T-helper 1 cell (primary cell): ENCODE results near the gene FAM184A.

Experiments
- DNase-seq, 5 donors: peaks; one replicate each; pipeline ENCODE4 v3.0.0-alpha.2; 2012 to 2020

The FAM184A gene

GRCh38 chr6:118963003-118963402 is 115.5 kb downstream of the FAM184A start:
- no peak for DNase-seq

DNA sequence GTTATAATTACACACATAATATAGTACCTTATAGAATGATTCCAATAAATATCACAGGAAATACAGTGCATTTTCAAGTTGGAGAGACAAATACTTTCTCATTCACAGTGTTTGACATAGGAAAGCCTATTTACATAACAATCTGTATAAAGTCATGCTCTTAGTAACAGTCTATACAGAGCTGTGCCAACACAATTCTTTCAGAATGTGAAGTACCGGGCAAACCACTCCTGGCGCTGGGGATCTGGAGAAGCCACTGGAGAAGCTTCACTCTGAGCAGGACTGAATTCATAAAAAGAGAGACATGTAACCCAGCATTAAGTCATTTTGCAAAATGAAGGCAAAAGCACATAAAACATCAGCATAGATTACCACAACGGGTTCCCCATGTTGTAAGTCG is 118.6 kb downstream of the FAM184A start:
- DNase-seq, result no peak

DNA sequence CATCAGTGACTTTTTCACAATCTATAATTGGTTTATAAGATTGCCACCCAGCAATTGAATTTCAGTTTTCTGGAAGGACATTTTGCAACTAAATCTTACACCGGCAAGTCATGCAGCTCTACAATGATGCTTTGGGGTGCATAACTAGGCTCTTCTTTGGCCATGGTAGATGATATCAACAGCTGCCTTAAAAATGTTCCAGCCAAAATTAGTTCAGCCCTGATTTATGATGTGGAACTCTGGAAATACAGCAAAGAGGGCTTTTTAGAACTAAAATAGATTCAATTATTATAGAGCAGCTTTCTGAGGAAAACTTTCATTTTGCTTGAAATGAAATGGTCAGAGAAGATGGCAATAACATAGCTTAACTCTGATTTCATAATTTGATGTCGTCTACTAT is 125.1 kb downstream of the FAM184A start:
- DNase-seq, result no peak

- DNase-seq, result no peak
Observed at GRCh38 chr6:118952683-118953082, 125.8 kb downstream of the FAM184A start.

- DNase-seq, result no peak
Observed at GRCh38 chr6:118945217-118945616, 133.2 kb downstream of the FAM184A start.

GRCh38 chr6:118940770-118941169 is 137.7 kb downstream of the FAM184A start:
- DNase-seq, result no peak

GRCh38 chr6:118939683-118940082 is 138.8 kb downstream of the FAM184A start:
- no peak for DNase-seq

GRCh38 chr6:118935978-118936703 is 142.3 kb downstream of the FAM184A start:
- DNase-seq, result no peak

DNA sequence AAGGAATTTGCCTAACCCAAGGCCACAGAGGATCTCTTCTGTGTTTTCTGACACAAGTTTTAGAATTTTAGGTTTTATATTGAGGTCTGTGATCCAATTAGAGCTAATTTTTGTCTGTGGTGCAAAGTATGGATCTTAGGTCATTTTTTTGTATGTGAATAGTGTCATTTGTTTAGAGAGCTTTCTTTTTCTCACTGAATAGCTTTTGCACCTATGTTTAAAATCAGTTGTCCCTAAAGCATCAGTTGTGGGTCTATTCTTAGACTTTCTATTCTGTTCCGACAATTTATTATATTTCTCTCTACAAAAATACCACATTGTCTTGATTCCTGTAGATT is 143.2 kb downstream of the FAM184A start:
- DNase-seq, result no peak

- DNase-seq, result peak; percentile 80 to 92 (median 81)
Observed at GRCh38 chr6:118934461-118935330, 143.8 kb downstream of the FAM184A start, which contains the start of gene MCM9. Gene MCM9, minus strand, starts transcription at chr6:118935159. Its CDS starts 3,436 bp downstream, at chr6:118931723.

GRCh38 chr6:118933855-118934460 is 144.5 kb downstream of the FAM184A start:
- no peak for DNase-seq

DNA sequence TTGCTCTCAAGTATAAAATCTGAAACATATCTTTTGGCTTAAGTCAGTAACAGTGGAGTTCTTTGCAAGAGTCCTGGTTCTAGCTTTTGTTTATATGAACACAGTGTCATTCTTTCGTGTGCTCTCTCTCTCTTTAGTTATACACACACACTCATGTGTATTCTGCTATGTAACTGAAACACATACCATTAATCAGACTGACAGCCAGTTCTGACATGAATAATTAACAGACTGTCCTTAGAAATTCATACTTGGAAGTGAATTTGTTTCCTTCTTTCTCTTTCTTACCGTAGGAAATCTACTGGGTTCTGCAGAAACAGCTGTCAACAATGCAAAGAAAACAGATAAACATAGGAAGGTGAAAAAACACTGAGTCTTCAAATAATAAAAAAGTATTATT is 146.0 kb downstream of the FAM184A start:
- no peak for DNase-seq

DNA sequence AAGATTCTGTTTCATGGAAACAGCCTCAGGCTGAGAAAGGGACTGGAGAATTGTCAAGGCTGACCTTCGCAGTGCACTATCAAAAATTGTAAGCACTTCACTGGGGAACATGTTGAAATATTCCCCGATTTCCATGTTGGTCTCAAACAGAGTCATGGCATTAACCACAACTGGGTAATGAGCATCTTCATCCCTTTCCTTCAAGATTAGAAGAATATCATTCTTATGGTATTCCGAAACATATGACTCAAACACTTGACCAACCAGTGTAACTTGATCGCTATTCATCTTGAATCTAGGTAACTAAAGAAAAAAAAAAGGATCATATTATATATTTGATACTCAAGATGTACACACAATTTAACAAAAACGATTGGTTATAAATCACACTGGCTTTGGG is 147.0 kb downstream of the FAM184A start:
- no peak for DNase-seq

GRCh38 chr6:118930680-118931079 is 147.8 kb downstream of the FAM184A start:
- DNase-seq, result no peak

DNA sequence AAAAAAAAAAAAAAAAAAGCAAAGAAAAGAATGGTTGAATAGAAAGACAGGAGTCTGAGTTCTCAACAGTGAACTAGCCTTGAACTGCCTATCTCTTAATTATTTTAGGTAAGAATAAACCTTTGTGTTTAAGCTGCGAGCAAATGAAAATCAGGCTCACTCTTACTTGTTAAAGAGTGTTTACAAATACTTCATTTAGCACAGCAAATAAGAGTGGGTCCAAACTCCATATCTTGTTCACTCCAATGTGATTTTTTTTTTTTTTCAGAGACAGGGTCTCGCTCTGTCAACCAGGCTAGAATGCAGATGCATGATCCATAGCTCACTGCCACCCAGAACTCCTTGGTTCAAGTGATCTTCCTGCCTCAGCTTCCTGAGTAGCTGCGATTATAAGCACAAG is 155.4 kb downstream of the FAM184A start:
- no peak for DNase-seq

DNA sequence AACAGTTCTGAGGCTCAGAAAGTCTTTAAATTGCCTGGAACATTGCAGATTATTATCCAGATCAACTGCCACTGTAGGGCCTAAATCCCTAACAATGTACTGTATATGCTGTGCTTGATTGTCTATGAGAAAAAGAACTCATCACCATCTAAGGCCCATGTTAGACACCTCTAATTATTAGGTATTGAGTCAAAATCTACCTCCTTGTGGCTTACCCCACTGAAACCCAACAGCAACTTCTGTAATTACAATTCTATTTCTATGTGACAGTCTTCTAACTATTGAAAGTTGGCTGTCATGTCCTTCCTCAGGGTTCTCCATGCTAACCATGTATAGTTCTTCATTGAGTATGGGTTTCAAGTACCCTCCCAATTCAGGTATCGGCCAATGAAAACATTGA is 157.4 kb downstream of the FAM184A start:
- DNase-seq, result no peak

- DNase-seq, result no peak
Observed at GRCh38 chr6:118918329-118918725, 160.1 kb downstream of the FAM184A start.

DNA sequence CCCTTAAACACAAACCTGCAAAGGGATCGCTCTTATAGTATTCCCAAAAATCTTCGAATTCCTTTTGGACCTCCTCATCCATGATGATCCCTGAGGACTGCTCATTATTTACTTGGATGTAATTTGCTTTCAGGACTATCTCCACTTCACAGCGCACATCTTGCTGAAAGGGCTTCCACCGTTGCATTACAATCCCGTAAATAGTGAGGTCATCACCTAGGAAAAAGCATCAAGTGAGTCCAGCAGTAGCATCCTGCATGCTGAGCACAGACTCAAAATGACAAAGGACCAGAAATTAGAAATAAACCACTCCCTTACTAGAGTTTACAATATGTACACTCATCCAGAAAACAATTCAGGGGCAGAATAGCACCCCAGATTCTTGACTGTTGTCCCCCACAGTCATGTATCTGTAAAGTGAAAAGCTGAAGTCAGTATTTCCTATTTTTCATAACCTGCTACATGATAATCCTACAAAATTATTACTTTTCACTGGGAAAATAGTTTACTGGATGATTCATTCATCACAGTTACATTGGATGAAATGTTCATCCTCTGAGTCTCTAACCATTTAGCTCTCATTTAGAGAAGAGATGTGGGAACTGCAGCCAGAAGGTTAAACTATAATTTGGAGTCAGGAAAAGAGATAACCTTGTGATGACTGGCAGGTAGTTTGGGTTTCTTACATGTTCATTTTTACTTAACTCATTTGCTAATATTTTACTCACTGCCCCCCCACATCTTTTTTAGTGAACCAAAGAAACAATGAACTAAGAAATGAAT is 160.7 kb downstream of the FAM184A start:
- no peak for DNase-seq

DNA sequence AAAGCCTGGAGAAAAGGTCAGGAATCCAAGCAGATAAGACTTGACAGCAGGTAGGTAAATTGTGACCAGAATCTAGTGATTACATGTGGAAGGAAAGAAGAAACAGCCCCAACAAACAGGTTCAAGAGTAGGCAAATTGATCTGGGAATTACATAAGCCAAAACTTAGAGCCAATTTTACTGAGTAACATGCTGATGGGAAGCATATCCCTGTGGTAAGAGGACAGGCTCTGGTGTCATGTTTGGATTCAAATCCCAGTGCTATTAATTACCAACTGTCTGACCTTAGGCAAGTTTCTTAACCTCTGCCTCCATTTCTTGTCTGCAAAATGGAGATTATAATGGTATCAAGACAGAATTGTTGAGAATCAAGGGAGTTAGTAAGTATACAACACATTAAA is 163.9 kb downstream of the FAM184A start:
- no peak for DNase-seq

GRCh38 chr6:118913161-118913560 is 165.3 kb downstream of the FAM184A start:
- no peak for DNase-seq

- no peak for DNase-seq
Observed at GRCh38 chr6:118912646-118913045, 165.8 kb downstream of the FAM184A start.
